NCI-H1417 treated with DMSO at 0.1 percent for 48 hours (cell line): ENCODE measurements around the gene RXRA.
"Not testable (repeated sequence)": the region's sequence is repeated elsewhere in the genome, so short reads cannot be mapped to it uniquely, and the experiment has no call there.

Experiments used
- DNase-seq: peaks from one replicate; lab custom pipeline; 2025; lab: John Stamatoyannopoulos, UW

RXRA gene

GRCh38 chr9:134293611-134294152, 32.6 kb upstream of the RXRA start:
- no peak for DNase-seq

GRCh38 chr9:134294153-134295071, 31.8 kb upstream of the RXRA start:
- no peak for DNase-seq

- DNase-seq, result no peak
These were observed 31.0 kb upstream of the RXRA start for GRCh38 chr9:134295101-134295745.

- DNase-seq, result no peak
These were observed 30.5 kb upstream of the RXRA start for GRCh38 chr9:134295746-134296250.

GRCh38 chr9:134296301-134297082, 29.8 kb upstream of the RXRA start:
- DNase-seq, result no peak

- no peak for DNase-seq
These were observed 29.2 kb upstream of the RXRA start for GRCh38 chr9:134297083-134297410.

GRCh38 chr9:134297576-134297975, 28.7 kb upstream of the RXRA start:
- DNase-seq, result no peak

- no peak for DNase-seq
These were observed 28.3 kb upstream of the RXRA start for GRCh38 chr9:134298000-134298399.

GRCh38 chr9:134299068-134299467, 27.2 kb upstream of the RXRA start:
- no peak for DNase-seq

- DNase-seq, result no peak
These were observed 26.4 kb upstream of the RXRA start for GRCh38 chr9:134299883-134300282.

GRCh38 chr9:134301387-134302129, 24.7 kb upstream of the RXRA start:
- no peak for DNase-seq

- no peak for DNase-seq
These were observed 24.0 kb upstream of the RXRA start for GRCh38 chr9:134302130-134302817.

- no peak for DNase-seq
These were observed 22.7 kb upstream of the RXRA start for GRCh38 chr9:134303601-134304000.

GRCh38 chr9:134304261-134304660, 22.0 kb upstream of the RXRA start:
- no peak for DNase-seq

GRCh38 chr9:134304690-134305089, 21.6 kb upstream of the RXRA start:
- DNase-seq, result peak; percentile 80

- no peak for DNase-seq
These were observed 20.7 kb upstream of the RXRA start for GRCh38 chr9:134305533-134305932.

GRCh38 chr9:134306042-134306441, 20.2 kb upstream of the RXRA start:
- DNase-seq, result not testable (repeated sequence)

GRCh38 chr9:134306636-134307600, 19.3 kb upstream of the RXRA start:
- DNase-seq, result no peak
